Endodermal cell (in vitro differentiated cells): ENCODE data around the gene CPED1. TPM values are rescaled to one million over a fixed set of nuclear protein-coding genes. Genes with fewer than 3 reads are reported as not detected.

Experiments
- DNase-seq: peaks from one replicate; pipeline ENCODE4 v3.0.0-alpha.2; 2017
- H3K27ac ChIP-seq: 2 replicates; pipeline ENCODE4 v1.5.1; 2013; ENCODE audit warnings: mild to moderate bottlenecking, low read depth, low read length, moderate library complexity
- H3K27me3 ChIP-seq: 2 replicates; pipeline ENCODE4 v1.6.1; 2013; ENCODE audit warnings: mild to moderate bottlenecking, low read length, moderate library complexity; ENCODE audit not compliant: insufficient read depth, control insufficient read depth, poor library complexity, severe bottlenecking
- H3K36me3 ChIP-seq: 2 replicates; pipeline ENCODE4 v1.7.0; 2013; ENCODE audit warnings: mild to moderate bottlenecking, low read length, moderate library complexity; ENCODE audit not compliant: control insufficient read depth, insufficient read depth
- H3K4me1 ChIP-seq: one replicate; pipeline ENCODE4 v1.7.0; 2013; ENCODE audit warnings: low read length; ENCODE audit not compliant: control insufficient read depth, insufficient read depth
- H3K4me3 ChIP-seq: 2 replicates; pipeline ENCODE4 v1.5.1; 2013; ENCODE audit warnings: mild to moderate bottlenecking, low read length, moderate library complexity
- H3K9ac ChIP-seq: 2 replicates; pipeline ENCODE4 v1.6.1; 2013; ENCODE audit warnings: mild to moderate bottlenecking, low read length, moderate library complexity; ENCODE audit not compliant: poor library complexity, severe bottlenecking; ENCODE audit errors: extremely low read depth
- H3K9me3 ChIP-seq: 2 replicates; pipeline ENCODE4 v1.6.1; 2013; ENCODE audit warnings: mild to moderate bottlenecking, low read length, moderate library complexity; ENCODE audit not compliant: control insufficient read depth
- H3K27ac Mint-ChIP-seq: 2 replicates; pipeline ENCODE4 v1.8.0; 2020; ENCODE audit warnings: mixed read lengths
- H3K27me3 Mint-ChIP-seq: 2 replicates; pipeline ENCODE4 v1.8.0; 2021; ENCODE audit warnings: mild to moderate bottlenecking, mixed read lengths; ENCODE audit not compliant: insufficient read depth
- H3K36me3 Mint-ChIP-seq: 2 replicates; pipeline ENCODE4 v1.8.0; 2020; ENCODE audit warnings: low read depth, mixed read lengths
- H3K4me1 Mint-ChIP-seq: 2 replicates; pipeline ENCODE4 v1.8.0; 2020; ENCODE audit warnings: mixed read lengths
- H3K4me3 Mint-ChIP-seq: 2 replicates; pipeline ENCODE4 v1.8.0; 2020; ENCODE audit warnings: mild to moderate bottlenecking, moderate library complexity, mixed read lengths
- H3K9me3 Mint-ChIP-seq: 2 replicates; pipeline ENCODE4 v1.8.0; 2020; ENCODE audit warnings: mild to moderate bottlenecking, mixed read lengths
- WGBS, 2 experiments: methylation state at CpG; one replicate each; pipeline versions ENCODE4 v1.1.5 to v1.1.7; 2013; ENCODE audit warnings: missing lambda C conversion rate in 2 of 2, mixed read lengths in 1 of 2; ENCODE audit not compliant: insufficient coverage in 1 of 2, insufficient read length in 1 of 2; 5-methylcytosine and 5-hydroxymethylcytosine counted together
- total RNA-seq, 2 donors: library from RNA; stranded (reverse); fragmentation: NEBNext Ultra II Directional in 1 of 2; extraction: Animal tissue kit (Norgen Biotek cat#: 25700) in 1 of 2; gene quantifications; 2 replicates in 1 of 2; 3 replicates in 1 of 2; pipeline ENCODE4 v1.2.1, GENCODE V29; 2021
- TF ChIP-seq, protein P1 (sequence below): fragments of 200-600 bp; sonication (generic); conservative IDR thresholded peaks from 2 replicates; pipeline ENCODE4 v1.5.0; 2021; ENCODE audit warnings: antibody characterized with exemption, mild to moderate bottlenecking

Gene CPED1
- total RNA-seq, 2 donors from 2014 or later: 1.1 TPM; not detected in 1

DNA sequence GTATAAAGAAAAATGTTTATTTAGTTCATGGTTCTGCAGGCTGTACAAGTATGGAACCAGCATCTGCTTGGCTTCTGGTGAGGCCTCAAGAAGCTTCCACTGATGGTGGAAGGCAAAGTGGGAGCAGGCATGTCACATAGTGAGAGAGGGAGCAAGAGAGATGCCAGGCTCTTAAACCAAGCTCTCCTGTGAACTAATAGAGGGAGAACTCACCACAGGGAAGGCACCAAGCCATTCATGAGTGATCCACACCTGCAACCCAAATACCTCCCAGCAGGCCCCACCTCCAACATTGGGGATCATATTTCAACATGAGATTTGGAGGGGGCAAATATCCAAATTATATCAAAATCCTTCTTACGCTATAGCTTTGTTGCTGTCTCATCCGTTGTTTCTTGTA lies 113.1 kb downstream of the CPED1 start:
- no peak overlapping the region for H3K4me3 Mint-ChIP-seq
- no peak overlapping the region for H3K9ac ChIP-seq
- no peaks in the 10 kb centered on the region for H3K36me3 Mint-ChIP-seq
- H3K27ac Mint-ChIP-seq: no peak overlapping the region
- 100% methylated on average over 1 of the region's 2 CpGs; no CpG with 5 or more reads in 1 of the 2 experiments for WGBS, 2 experiments
- H3K27ac ChIP-seq: no peak overlapping the region
- TF ChIP-seq, protein P1, sequence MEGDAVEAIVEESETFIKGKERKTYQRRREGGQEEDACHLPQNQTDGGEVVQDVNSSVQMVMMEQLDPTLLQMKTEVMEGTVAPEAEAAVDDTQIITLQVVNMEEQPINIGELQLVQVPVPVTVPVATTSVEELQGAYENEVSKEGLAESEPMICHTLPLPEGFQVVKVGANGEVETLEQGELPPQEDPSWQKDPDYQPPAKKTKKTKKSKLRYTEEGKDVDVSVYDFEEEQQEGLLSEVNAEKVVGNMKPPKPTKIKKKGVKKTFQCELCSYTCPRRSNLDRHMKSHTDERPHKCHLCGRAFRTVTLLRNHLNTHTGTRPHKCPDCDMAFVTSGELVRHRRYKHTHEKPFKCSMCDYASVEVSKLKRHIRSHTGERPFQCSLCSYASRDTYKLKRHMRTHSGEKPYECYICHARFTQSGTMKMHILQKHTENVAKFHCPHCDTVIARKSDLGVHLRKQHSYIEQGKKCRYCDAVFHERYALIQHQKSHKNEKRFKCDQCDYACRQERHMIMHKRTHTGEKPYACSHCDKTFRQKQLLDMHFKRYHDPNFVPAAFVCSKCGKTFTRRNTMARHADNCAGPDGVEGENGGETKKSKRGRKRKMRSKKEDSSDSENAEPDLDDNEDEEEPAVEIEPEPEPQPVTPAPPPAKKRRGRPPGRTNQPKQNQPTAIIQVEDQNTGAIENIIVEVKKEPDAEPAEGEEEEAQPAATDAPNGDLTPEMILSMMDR: no peak
- H3K27me3 ChIP-seq: peaks cover 32% of the 10 kb centered on the region
- no peak overlapping the region for H3K4me3 ChIP-seq
- no peaks in the 10 kb centered on the region for H3K9me3 Mint-ChIP-seq
- H3K4me1 Mint-ChIP-seq: peaks cover 18% of the 10 kb centered on the region
- peaks cover 18% of the 10 kb centered on the region for H3K27me3 Mint-ChIP-seq
- H3K36me3 ChIP-seq: no peaks in the 10 kb centered on the region
- no peaks in the 10 kb centered on the region for H3K9me3 ChIP-seq
- peaks cover 4% of the 10 kb centered on the region for H3K4me1 ChIP-seq
- DNase-seq: peak; percentile 54

GRCh38 chr7:121102619-121103018 lies 114.1 kb downstream of the CPED1 start:
- no peak overlapping the region for H3K9ac ChIP-seq
- Mint-ChIP-seq H3K27me3 (peaks cover 22% of the 10 kb centered on the region), H3K36me3 (no peaks in the 10 kb centered on the region), H3K9me3 (no peaks in the 10 kb centered on the region), H3K4me1 (peaks cover 18% of the 10 kb centered on the region), H3K4me3 (no peak overlapping the region), H3K27ac (no peak overlapping the region)
- H3K36me3 ChIP-seq: no peaks in the 10 kb centered on the region
- peak; percentile 66 for DNase-seq
- 20% methylated on average over 1 of the region's 2 CpGs; no CpG with 5 or more reads in 1 of the 2 experiments for WGBS, 2 experiments
- no peaks in the 10 kb centered on the region for H3K9me3 ChIP-seq
- H3K4me3 ChIP-seq: no peak overlapping the region
- TF ChIP-seq, protein P1: no peak
- peaks cover 4% of the 10 kb centered on the region for H3K4me1 ChIP-seq
- H3K27ac ChIP-seq: no peak overlapping the region
- H3K27me3 ChIP-seq: peaks cover 42% of the 10 kb centered on the region

- no peaks in the 10 kb centered on the region for H3K9me3 Mint-ChIP-seq
- Histone ChIP-seq H3K4me1 (peaks cover 4% of the 10 kb centered on the region), H3K4me3 (no peak overlapping the region), H3K36me3 (no peaks in the 10 kb centered on the region), H3K9ac (no peak overlapping the region), H3K27ac (no peak overlapping the region), H3K9me3 (no peaks in the 10 kb centered on the region), H3K27me3 (peaks cover 43% of the 10 kb centered on the region)
- H3K36me3 Mint-ChIP-seq: no peaks in the 10 kb centered on the region
- H3K27me3 Mint-ChIP-seq: peaks cover 22% of the 10 kb centered on the region
- WGBS, 2 experiments: 60 to 74% methylated on average over 1 to 2 of the region's 2 CpGs
- no peak for DNase-seq
- H3K4me3 Mint-ChIP-seq: no peak overlapping the region
- H3K4me1 Mint-ChIP-seq: peaks cover 18% of the 10 kb centered on the region
- H3K27ac Mint-ChIP-seq: no peak overlapping the region
- TF ChIP-seq, protein P1: no peak
These were observed 114.6 kb downstream of the CPED1 start for GRCh38 chr7:121103086-121103485.
